Measurements from ENCODE around the gene CAMK2G. TPM values are rescaled to one million over a fixed set of nuclear protein-coding genes. Genes with fewer than 3 reads are reported as not detected.

The CAMK2G gene
- total RNA-seq, 2 experiments from 2014 or later, result 34.4 to 38.4 TPM

DNA sequence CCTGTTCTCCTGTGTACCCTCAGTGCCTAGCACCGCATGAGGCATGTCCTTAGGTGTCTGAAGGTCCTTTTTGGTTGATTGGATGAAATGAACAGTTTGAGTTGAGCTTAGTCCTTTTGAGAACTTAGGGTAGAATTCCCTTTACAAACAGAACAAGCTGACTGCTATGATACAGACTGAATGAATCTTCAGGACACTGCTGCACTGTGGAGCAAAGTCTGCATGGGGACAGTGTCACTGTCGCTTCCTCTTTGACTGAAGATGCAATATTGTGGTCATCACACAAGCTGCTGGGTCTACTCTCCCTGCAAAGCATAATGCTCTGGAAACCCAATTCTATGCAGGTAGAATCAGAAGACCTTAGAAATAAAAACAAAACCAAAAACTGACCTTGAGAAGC lies 28.0 kb upstream of the CAMK2G start:
- Histone ChIP-seq H3K9me3 (ENCODE audit: control insufficient read depth in 1 of 2, insufficient read depth in 1 of 2, low read length in 2 of 2) (no peaks in the 10 kb centered on the region), H3K36me3 (ENCODE audit: insufficient read depth, low read length) (no peaks in the 10 kb centered on the region), H3K27me3 (ENCODE audit: control insufficient read depth in 1 of 2, insufficient read depth in 2 of 2, low read length in 2 of 2) (peaks cover 4 to 14% of the 10 kb centered on the region in 2 experiments), H3K27ac (ENCODE audit: low read depth in 1 of 2, low read length in 2 of 2) (no peak overlapping the region), H3K4me1 (ENCODE audit: insufficient read depth, low read length) (no peaks in the 10 kb centered on the region), H3K4me3 (ENCODE audit: low read length) (no peak overlapping the region)
- no peak for DNase-seq
- intact Hi-C loops (cut with DNase I, micrococcal nuclease), result no loop called here
- Mint-ChIP-seq H3K4me3 (no peak overlapping the region), H3K27me3 (peaks cover 38% of the 10 kb centered on the region), H3K36me3 (ENCODE audit: low read depth) (no peaks in the 10 kb centered on the region), H3K27ac (no peak overlapping the region), H3K9me3 (no peaks in the 10 kb centered on the region), H3K4me1 (ENCODE audit: low read depth) (no peaks in the 10 kb centered on the region)
- POLR2A ChIA-PET, result interaction anchor here (0.6 kb wide), 1 partner anchor 41 kb away, joined by 3 read pairs; no protein-coding TSS in a partner anchor
- TF ChIP-seq CTCF (IDR thresholded peaks at IDR 0.05), result no peak
- CTCF ChIA-PET, result no interaction called here
- no peak for ATAC-seq (ENCODE audit: poor library complexity)

DNA sequence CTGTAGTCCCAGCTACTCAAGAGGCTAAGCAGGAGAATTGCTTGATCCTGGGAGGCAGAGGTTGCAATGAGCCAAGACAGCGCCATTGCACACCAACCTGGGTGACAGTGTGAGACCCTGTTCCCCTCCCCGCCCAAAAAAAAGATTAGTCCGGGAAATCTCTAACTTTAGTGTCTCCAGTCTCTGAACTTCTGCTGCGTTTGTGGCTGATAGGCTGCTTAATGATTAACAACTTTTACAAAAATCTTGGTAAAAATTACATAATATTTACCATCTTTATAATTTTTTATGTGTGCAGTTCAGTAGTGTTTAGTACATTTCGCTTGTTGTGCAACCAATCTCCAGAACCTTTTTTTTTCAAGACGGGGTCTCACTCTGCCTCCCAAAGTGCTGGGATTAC lies 26.9 kb upstream of the CAMK2G start:
- Mint-ChIP-seq H3K36me3 (ENCODE audit: low read depth) (no peaks in the 10 kb centered on the region), H3K4me3 (no peak overlapping the region), H3K4me1 (ENCODE audit: low read depth) (no peaks in the 10 kb centered on the region), H3K27me3 (peaks cover 31% of the 10 kb centered on the region), H3K9me3 (no peaks in the 10 kb centered on the region), H3K27ac (no peak overlapping the region)
- Histone ChIP-seq H3K36me3 (ENCODE audit: insufficient read depth, low read length) (no peaks in the 10 kb centered on the region), H3K4me1 (ENCODE audit: insufficient read depth, low read length) (no peaks in the 10 kb centered on the region), H3K27ac (ENCODE audit: low read depth in 1 of 2, low read length in 2 of 2) (no peak overlapping the region), H3K4me3 (ENCODE audit: low read length) (no peak overlapping the region), H3K27me3 (ENCODE audit: control insufficient read depth in 1 of 2, insufficient read depth in 2 of 2, low read length in 2 of 2) (peaks cover 0 to 7% of the 10 kb centered on the region in 2 experiments), H3K9me3 (ENCODE audit: control insufficient read depth in 1 of 2, insufficient read depth in 1 of 2, low read length in 2 of 2) (no peaks in the 10 kb centered on the region)
- DNase-seq, result no peak
- ATAC-seq (ENCODE audit: poor library complexity), result no peak
- no peak for TF ChIP-seq CTCF (IDR thresholded peaks at IDR 0.05)
- ChIA-PET POLR2A (no interaction called here), CTCF (interaction anchor here (1.3 kb wide), 1 partner anchor 21 kb away, joined by 3 read pairs; no protein-coding TSS in a partner anchor)
- intact Hi-C loops (cut with DNase I, micrococcal nuclease), result no loop called here

DNA sequence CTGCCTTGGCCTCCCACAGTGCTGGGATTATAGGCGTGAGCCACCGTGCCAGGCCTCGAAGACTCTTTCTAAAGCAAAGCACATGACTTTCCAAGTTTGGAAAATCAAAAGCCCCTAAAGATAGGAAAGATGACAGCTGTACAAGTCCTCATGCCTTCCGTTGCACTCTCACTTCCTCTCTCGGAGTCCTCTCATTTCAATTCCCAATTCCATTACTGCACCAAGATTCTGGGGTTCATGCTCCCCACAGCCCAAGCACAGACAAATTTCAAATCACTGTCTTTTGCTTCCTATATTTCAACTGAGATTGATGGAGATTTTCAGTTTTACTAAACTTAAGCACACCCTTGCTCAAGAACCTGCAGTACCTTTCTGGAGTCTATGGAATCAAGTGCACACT lies 25.7 kb upstream of the CAMK2G start:
- ChIA-PET POLR2A (no interaction called here), CTCF (interaction anchor here (1.6 kb wide), 1 partner anchor 40 kb away, joined by 6 read pairs; no protein-coding TSS in a partner anchor)
- Mint-ChIP-seq H3K27ac (no peak overlapping the region), H3K4me1 (ENCODE audit: low read depth) (no peaks in the 10 kb centered on the region), H3K4me3 (no peak overlapping the region), H3K27me3 (peaks cover 24% of the 10 kb centered on the region), H3K9me3 (no peaks in the 10 kb centered on the region), H3K36me3 (ENCODE audit: low read depth) (no peaks in the 10 kb centered on the region)
- DNase-seq (no peak), ATAC-seq (ENCODE audit: poor library complexity) (no peak)
- Histone ChIP-seq H3K9me3 (ENCODE audit: control insufficient read depth in 1 of 2, insufficient read depth in 1 of 2, low read length in 2 of 2) (no peaks in the 10 kb centered on the region), H3K4me3 (ENCODE audit: low read length) (no peak overlapping the region), H3K27me3 (ENCODE audit: control insufficient read depth in 1 of 2, insufficient read depth in 2 of 2, low read length in 2 of 2) (peaks cover 0 to 5% of the 10 kb centered on the region in 2 experiments), H3K4me1 (ENCODE audit: insufficient read depth, low read length) (no peaks in the 10 kb centered on the region), H3K27ac (ENCODE audit: low read depth in 1 of 2, low read length in 2 of 2) (no peak overlapping the region), H3K36me3 (ENCODE audit: insufficient read depth, low read length) (no peaks in the 10 kb centered on the region)
- TF ChIP-seq CTCF (IDR thresholded peaks at IDR 0.05), result no peak
- intact Hi-C loops (cut with DNase I, micrococcal nuclease), result no loop called here

Data from CD4-positive, alpha-beta T cell (primary cell).